A673 (cell line): ENCODE data around the gene PLCB4.

ENCODE experiments used
- EZH2 ChIP-seq: fragments of 200-600 bp; sonication (generic); IDR thresholded peaks from 2 replicates; pipeline ENCODE4 v1.6.1; 2017; ENCODE audit warnings: borderline replicate concordance, low read depth, mild to moderate bottlenecking, mixed read lengths, antibody characterized with exemption, low read length; ENCODE audit not compliant: poor library complexity, severe bottlenecking
- TF ChIP-seq, protein P1 (sequence below): fragments of 300-800, 200-600 bp; sonication (generic); conservative IDR thresholded peaks from 2 replicates; pipeline ENCODE4 v1.5.1; 2017; ENCODE audit warnings: low read depth, mild to moderate bottlenecking, antibody characterized with exemption, low read length, moderate library complexity, mixed read lengths

DNA sequence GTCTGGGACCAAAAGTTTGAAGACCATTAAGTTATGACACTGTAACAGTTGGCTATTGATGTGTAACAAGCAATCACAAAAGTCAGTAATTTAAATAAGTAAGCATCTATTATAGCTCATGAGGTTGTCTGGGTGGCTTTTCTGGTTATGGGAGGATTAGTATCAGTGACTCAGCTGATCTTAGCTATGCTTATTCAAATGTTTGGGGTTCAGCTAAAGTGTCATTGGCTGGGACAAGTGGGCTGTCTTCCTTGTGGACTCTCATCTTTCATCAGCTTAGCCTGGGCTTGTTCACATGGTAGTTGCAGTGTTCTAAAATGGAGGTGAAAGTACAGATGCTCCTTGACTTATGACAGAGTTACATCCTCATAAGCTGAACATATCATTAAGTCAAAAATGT, 370.9 kb downstream of the PLCB4 start:
- no peak for TF ChIP-seq EZH2
- TF ChIP-seq, protein P1, sequence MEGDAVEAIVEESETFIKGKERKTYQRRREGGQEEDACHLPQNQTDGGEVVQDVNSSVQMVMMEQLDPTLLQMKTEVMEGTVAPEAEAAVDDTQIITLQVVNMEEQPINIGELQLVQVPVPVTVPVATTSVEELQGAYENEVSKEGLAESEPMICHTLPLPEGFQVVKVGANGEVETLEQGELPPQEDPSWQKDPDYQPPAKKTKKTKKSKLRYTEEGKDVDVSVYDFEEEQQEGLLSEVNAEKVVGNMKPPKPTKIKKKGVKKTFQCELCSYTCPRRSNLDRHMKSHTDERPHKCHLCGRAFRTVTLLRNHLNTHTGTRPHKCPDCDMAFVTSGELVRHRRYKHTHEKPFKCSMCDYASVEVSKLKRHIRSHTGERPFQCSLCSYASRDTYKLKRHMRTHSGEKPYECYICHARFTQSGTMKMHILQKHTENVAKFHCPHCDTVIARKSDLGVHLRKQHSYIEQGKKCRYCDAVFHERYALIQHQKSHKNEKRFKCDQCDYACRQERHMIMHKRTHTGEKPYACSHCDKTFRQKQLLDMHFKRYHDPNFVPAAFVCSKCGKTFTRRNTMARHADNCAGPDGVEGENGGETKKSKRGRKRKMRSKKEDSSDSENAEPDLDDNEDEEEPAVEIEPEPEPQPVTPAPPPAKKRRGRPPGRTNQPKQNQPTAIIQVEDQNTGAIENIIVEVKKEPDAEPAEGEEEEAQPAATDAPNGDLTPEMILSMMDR = no peak
